H1 (cell line): ENCODE results near the gene ATP2A3. TPM values are rescaled to one million over a fixed set of nuclear protein-coding genes. Genes with fewer than 3 reads are reported as not detected.

Source experiments
- CTCF ChIA-PET: fragments of 300-600 bp; sonication (Branson Sonifier 250); formaldehyde crosslinking; loops from one replicate; lab custom pipeline; 2021; ENCODE audit not compliant: partially characterized antibody; lab: Charles Lee
- POLR2A ChIA-PET: fragments of 300-600 bp; sonication (Branson Sonifier 250); formaldehyde crosslinking; loops from one replicate; lab custom pipeline; 2021; ENCODE audit warnings: inconsistent platforms; ENCODE audit not compliant: partially characterized antibody; lab: Charles Lee
- DNase-seq, 2 experiments: peaks; one replicate each; pipeline versions ENCODE4 v3.0.0 to v3.0.0-alpha.2; 2010 to 2022; ENCODE audit warnings: low spot score in 2 of 2, low read depth in 1 of 2, mixed read lengths in 1 of 2
- FAIRE-seq: peaks from 2 replicates; lab custom pipeline; 2011; peaks lifted over from hg19 to GRCh38; lab: Jason Lieb, UNC
- H2AFZ ChIP-seq: 2 replicates; pipeline ENCODE4 v1.8.1; 2012; ENCODE audit warnings: low read length, inconsistent platforms
- H2AK5ac ChIP-seq: 2 replicates; pipeline ENCODE4 v1.6.1; 2013; ENCODE audit warnings: low read depth, low read length
- H2BK120ac ChIP-seq: replicated peaks from 2 replicates; pipeline ENCODE3; 2013; ENCODE audit warnings: low read depth, low read length, inconsistent platforms
- H2BK12ac ChIP-seq: 2 replicates; pipeline ENCODE4 v1.6.1; 2013; ENCODE audit warnings: low read depth, low read length
- H2BK15ac ChIP-seq: 2 replicates; pipeline ENCODE4 v1.6.1; 2013; ENCODE audit warnings: low read length
- H2BK20ac ChIP-seq: 2 replicates; pipeline ENCODE4 v1.6.1; 2013; ENCODE audit warnings: low read length
- H2BK5ac ChIP-seq: 2 replicates; pipeline ENCODE4 v1.6.1; 2013; ENCODE audit warnings: low read depth, low read length
- H3K14ac ChIP-seq: 2 replicates; pipeline ENCODE4 v1.6.1; 2013; ENCODE audit warnings: inconsistent platforms; ENCODE audit not compliant: insufficient read length
- H3K18ac ChIP-seq: 2 replicates; pipeline ENCODE4 v1.6.1; 2013; ENCODE audit warnings: low read length; ENCODE audit errors: extremely low read depth
- H3K23ac ChIP-seq: 2 replicates; pipeline ENCODE4 v1.6.1; 2013; ENCODE audit warnings: inconsistent platforms; ENCODE audit not compliant: insufficient read length
- H3K23me2 ChIP-seq: 2 replicates; pipeline ENCODE4 v1.6.1; 2013; ENCODE audit warnings: low read depth, low read length
- H3K27ac ChIP-seq: 2 replicates; pipeline ENCODE4 v1.6.1; 2011; ENCODE audit warnings: low read depth, low read length, inconsistent platforms
- H3K27me3 ChIP-seq, 4 experiments: replicated peaks in 1 of 4; 1 replicate in 1 of 4; 2 replicates in 3 of 4; pipeline versions ENCODE4 v1.6.1 to v1.8.1; 2011 to 2013; ENCODE audit warnings: low read length in 3 of 4, mild to moderate bottlenecking in 3 of 4, inconsistent platforms in 2 of 4, mixed read lengths in 2 of 4, moderate library complexity in 1 of 4; ENCODE audit not compliant: control insufficient read depth in 3 of 4, insufficient read depth in 3 of 4; ENCODE audit errors: extremely low read depth in 1 of 4
- H3K36me3 ChIP-seq, 4 experiments: 2 replicates each; pipeline versions ENCODE4 v1.6.1 to v1.8.1; 2011 to 2013; ENCODE audit warnings: mild to moderate bottlenecking in 4 of 4, low read length in 3 of 4, moderate library complexity in 2 of 4, control low read depth in 1 of 4, inconsistent platforms in 1 of 4; ENCODE audit not compliant: insufficient read depth in 4 of 4, control insufficient read depth in 2 of 4
- H3K4ac ChIP-seq: replicated peaks from 2 replicates; pipeline ENCODE3; 2013; ENCODE audit warnings: low read length, low read depth, mixed read lengths, inconsistent platforms; ENCODE audit not compliant: insufficient read length
- H3K4me1 ChIP-seq, 4 experiments: replicated peaks in 1 of 4; 1 replicate in 1 of 4; 2 replicates in 3 of 4; pipeline versions ENCODE4 v1.6.1 to v1.8.1; 2011 to 2013; ENCODE audit warnings: low read length in 3 of 4, inconsistent platforms in 2 of 4, mixed read lengths in 1 of 4; ENCODE audit not compliant: insufficient read depth in 4 of 4, control insufficient read depth in 3 of 4
- H3K4me2 ChIP-seq, 2 experiments: 2 replicates each; pipeline versions ENCODE4 v1.6.1 to v1.8.1; 2011 to 2013; ENCODE audit warnings: low read depth in 2 of 2, low read length in 2 of 2, control low read depth in 1 of 2, inconsistent platforms in 1 of 2, mild to moderate bottlenecking in 1 of 2; ENCODE audit not compliant: insufficient read depth in 1 of 2
- H3K4me3 ChIP-seq, 4 experiments: fragments of 200-600, 300-600 bp in 1 of 4; sonication (generic), shearing (Covaris generic), sonication (Bioruptor Twin) in 1 of 4; 2 replicates each; pipeline versions ENCODE4 v1.5.1 to v1.8.1; 2011 to 2016; ENCODE audit warnings: low read length in 4 of 4, low read depth in 3 of 4, control low read depth in 2 of 4, inconsistent platforms in 2 of 4, mild to moderate bottlenecking in 2 of 4, mixed read lengths in 1 of 4, moderate library complexity in 1 of 4; ENCODE audit not compliant: insufficient read depth in 2 of 4; ENCODE audit errors: extremely low read depth in 1 of 4
- H3K56ac ChIP-seq: replicated peaks from 2 replicates; pipeline ENCODE3; 2013; ENCODE audit warnings: low read depth, mild to moderate bottlenecking, mixed read lengths, low read length, inconsistent platforms; ENCODE audit not compliant: insufficient read length
- H3K79me1 ChIP-seq: 2 replicates; pipeline ENCODE4 v1.6.1; 2013; ENCODE audit warnings: low read depth, low read length, control low read depth
- H3K79me2 ChIP-seq, 2 experiments: 2 replicates each; pipeline versions ENCODE4 v1.6.1 to v1.8.1; 2012 to 2013; ENCODE audit warnings: low read length in 2 of 2, mild to moderate bottlenecking in 2 of 2, inconsistent platforms in 1 of 2; ENCODE audit not compliant: insufficient read depth in 2 of 2, control insufficient read depth in 1 of 2
- H3K9ac ChIP-seq, 4 experiments: replicated peaks in 1 of 4; 1 replicate in 1 of 4; 2 replicates in 3 of 4; pipeline versions ENCODE4 v1.6.1 to v1.8.1; 2011 to 2013; ENCODE audit warnings: low read depth in 3 of 4, low read length in 3 of 4, control low read depth in 2 of 4, mild to moderate bottlenecking in 2 of 4, moderate library complexity in 2 of 4, inconsistent platforms in 1 of 4; ENCODE audit errors: extremely low read depth in 1 of 4
- H3K9me3 ChIP-seq, 2 experiments: 2 replicates each; pipeline versions ENCODE4 v1.6.1 to v1.8.1; 2012 to 2013; ENCODE audit warnings: mild to moderate bottlenecking in 2 of 2, moderate library complexity in 2 of 2, control low read depth in 1 of 2, inconsistent platforms in 1 of 2, low read depth in 1 of 2, low read length in 1 of 2, mixed read lengths in 1 of 2; ENCODE audit not compliant: insufficient read depth in 2 of 2
- H4K20me1 ChIP-seq, 2 experiments: replicated peaks in 1 of 2; 2 replicates each; pipeline versions ENCODE3 to v1.8.1; 2011 to 2013; ENCODE audit warnings: inconsistent platforms in 2 of 2, low read length in 2 of 2, mild to moderate bottlenecking in 1 of 2; ENCODE audit not compliant: insufficient read depth in 2 of 2, control insufficient read depth in 1 of 2
- H4K5ac ChIP-seq: 2 replicates; pipeline ENCODE4 v1.6.1; 2013; ENCODE audit warnings: low read length, low read depth, mixed read lengths, inconsistent platforms; ENCODE audit not compliant: insufficient read length
- H4K8ac ChIP-seq: 2 replicates; pipeline ENCODE4 v1.8.0; 2013; ENCODE audit warnings: mild to moderate bottlenecking, moderate library complexity, low read length, inconsistent platforms; ENCODE audit not compliant: insufficient read depth; ENCODE audit errors: extremely low read depth
- H4K91ac ChIP-seq: replicated peaks from 2 replicates; pipeline ENCODE3; 2013; ENCODE audit warnings: low read length, mixed read lengths, inconsistent platforms; ENCODE audit not compliant: insufficient read length
- GABPA ChIP-seq: IDR thresholded peaks from 2 replicates; pipeline ENCODE4 v1.6.1; 2011; ENCODE audit warnings: mild to moderate bottlenecking, low read length, moderate library complexity, borderline replicate concordance; ENCODE audit not compliant: insufficient read depth
- KDM1A ChIP-seq: fragments of 200-600, 300-600 bp; sonication (generic); IDR thresholded peaks from 2 replicates; pipeline ENCODE4 v1.7.1; 2016; ENCODE audit warnings: mild to moderate bottlenecking, low read length, borderline replicate concordance
- KDM5A ChIP-seq: fragments of 200-600 bp; IDR thresholded peaks from 2 replicates; pipeline ENCODE4 v1.7.1; 2012; ENCODE audit warnings: mild to moderate bottlenecking, low read length, inconsistent platforms, mixed read lengths
- POU5F1 ChIP-seq: IDR thresholded peaks from 2 replicates; pipeline ENCODE4 v1.6.1; 2011; ENCODE audit warnings: low read depth, mild to moderate bottlenecking, low read length, moderate library complexity
- RXRA ChIP-seq: IDR thresholded peaks from 2 replicates; pipeline ENCODE4 v1.6.1; 2011; ENCODE audit warnings: low read depth, mild to moderate bottlenecking, low read length, moderate library complexity; ENCODE audit not compliant: insufficient read depth
- WGBS, 2 experiments: shearing (Covaris generic) in 1 of 2; methylation state at CpG; one replicate each; pipeline versions ENCODE4 v1.1.6 to v1.1.7; 2013 to 2015; ENCODE audit warnings: low lambda C conversion rate in 2 of 2, mixed read lengths in 2 of 2, inconsistent platforms in 1 of 2, low coverage in 1 of 2, missing lambda C conversion rate in 1 of 2; ENCODE audit not compliant: insufficient replicate concordance in 2 of 2, insufficient coverage in 1 of 2, insufficient read length in 1 of 2; ENCODE audit errors: extremely low coverage in 1 of 2, missing lambda C conversion rate in 1 of 2; 5-methylcytosine and 5-hydroxymethylcytosine counted together
- polyA plus RNA-seq, 7 experiments: library from polyadenylated mRNA; depleted of rRNA in 3 of 7; stranded (reverse) in 5 of 7; unstranded in 2 of 7; fragments of >200 nt in 5 of 7; fragments of 200-250 nt in 2 of 7; gene quantifications; 1 replicate in 5 of 7; 2 replicates in 1 of 7; 4 replicates in 1 of 7; pipeline versions ENCODE4 v1.2.1 to v1.2.3, GENCODE V29; 2011 to 2013; ENCODE audit warnings: missing spikeins in 2 of 7, mixed read lengths in 2 of 7
- total RNA-seq: library from RNA; stranded (reverse); fragmentation: NEBNext Ultra II Directional; extraction: Animal tissue kit (Norgen Biotek cat#: 25700); gene quantifications from 2 replicates; pipeline ENCODE4 v1.2.1, GENCODE V29; 2021
- TF ChIP-seq, protein P1 (sequence below): IDR thresholded peaks from 2 replicates; pipeline ENCODE4 v1.6.1; 2011; ENCODE audit warnings: low read depth, mild to moderate bottlenecking, low read length; ENCODE audit not compliant: insufficient read depth
- TF ChIP-seq, protein P2 (sequence below): IDR thresholded peaks from 2 replicates; pipeline ENCODE4 v1.6.1; 2012; ENCODE audit warnings: inconsistent platforms

ATP2A3 gene
- total and polyA plus RNA-seq, 2 of the 8 experiments (the other 6 are each of a cell fraction or from before 2014, with no cell fraction given), result 18.4 to 32.5 TPM

DNA sequence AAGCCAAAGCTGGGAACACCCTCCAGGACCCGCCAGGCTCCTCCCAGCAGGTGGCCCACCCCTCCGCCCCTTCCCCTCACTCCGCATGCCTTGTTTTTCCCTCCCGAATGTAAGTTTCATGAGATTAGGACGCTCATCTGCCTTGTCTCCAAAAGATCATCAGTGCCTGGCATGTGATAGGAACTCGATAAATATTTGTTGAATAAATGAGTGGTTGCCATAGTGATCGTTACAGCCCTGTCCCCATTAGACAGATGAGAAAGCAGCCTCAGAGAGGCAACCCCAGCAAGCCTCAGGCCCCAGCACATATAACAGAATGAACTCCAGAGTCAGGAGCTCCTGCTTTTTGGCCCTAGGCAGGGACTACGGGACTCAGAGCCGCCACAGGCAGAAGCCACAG is 76.4 kb downstream of the ATP2A3 start:
- H2AK5ac ChIP-seq, result peak overlapping the region; percentile 39; the same call in 1 of the 2 replicates
- TF ChIP-seq POU5F1, result no peak
- TF ChIP-seq, protein P1, sequence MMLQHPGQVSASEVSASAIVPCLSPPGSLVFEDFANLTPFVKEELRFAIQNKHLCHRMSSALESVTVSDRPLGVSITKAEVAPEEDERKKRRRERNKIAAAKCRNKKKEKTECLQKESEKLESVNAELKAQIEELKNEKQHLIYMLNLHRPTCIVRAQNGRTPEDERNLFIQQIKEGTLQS, result no peak
- TF ChIP-seq RXRA, result no peak
- TF ChIP-seq GABPA, result no peak
- TF ChIP-seq KDM5A, result no peak
- no peak for TF ChIP-seq KDM1A
- TF ChIP-seq, protein P2, sequence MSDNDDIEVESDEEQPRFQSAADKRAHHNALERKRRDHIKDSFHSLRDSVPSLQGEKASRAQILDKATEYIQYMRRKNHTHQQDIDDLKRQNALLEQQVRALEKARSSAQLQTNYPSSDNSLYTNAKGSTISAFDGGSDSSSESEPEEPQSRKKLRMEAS, result no peak
- no peak overlapping the region for H3K27ac ChIP-seq
- 0 out of 2 replicates have a peak overlapping the region, but pooled peaks have one; percentile 83 for H2BK5ac ChIP-seq
- H3K4ac ChIP-seq, result no peak overlapping the region
- peaks cover 3 to 8% of the 10 kb centered on the region in 2 experiments for H4K20me1 ChIP-seq
- no peak overlapping the region for H3K14ac ChIP-seq
- H4K91ac ChIP-seq, result no peak overlapping the region
- no peaks in the 10 kb centered on the region; a peak in 1 of 7 replicates for H3K27me3 ChIP-seq
- no peak overlapping the region for H2BK15ac ChIP-seq
- no peak overlapping the region for H3K56ac ChIP-seq
- H3K23me2 ChIP-seq, result peaks cover 9% of the 10 kb centered on the region; the same call in 1 of the 2 replicates
- H2BK20ac ChIP-seq, result no peak overlapping the region
- no peak overlapping the region for H2AFZ ChIP-seq
- H3K79me1 ChIP-seq, result peaks cover 4% of the 10 kb centered on the region; the same call in 1 of the 2 replicates
- no peak overlapping the region for H3K4me2 ChIP-seq
- H3K23ac ChIP-seq, result no peak overlapping the region
- peak overlapping the region; percentile 87; the same call in 1 of the 2 replicates for H2BK12ac ChIP-seq
- H3K36me3 ChIP-seq, result peaks cover 3 to 9% (median 4%) of the 10 kb centered on the region in 4 experiments; a peak in 5 of 8 replicates
- H4K8ac ChIP-seq, result no peak overlapping the region
- FAIRE-seq, result no peak
- H3K9me3 ChIP-seq, result no peaks in the 10 kb centered on the region
- POLR2A ChIA-PET, result no interaction called here
- no peak overlapping the region for H3K18ac ChIP-seq
- CTCF ChIA-PET, result interaction anchor here (0.8 to 3.6 kb wide), 2 partner anchors 10 to 19 kb away, joined by 3 to 16 read pairs; no protein-coding TSS in a partner anchor
- no peak overlapping the region for H3K4me3 ChIP-seq
- H4K5ac ChIP-seq, result no peak overlapping the region
- H3K9ac ChIP-seq, result no peak overlapping the region
- 90% methylated on average over 9 of the region's 9 CpGs; no CpG with 5 or more reads in 1 of the 2 experiments for WGBS, 2 experiments
- no peak overlapping the region for H2BK120ac ChIP-seq
- H3K79me2 ChIP-seq, result no peaks in the 10 kb centered on the region; a peak in 1 of 4 replicates
- no peak for DNase-seq
- peaks cover 4 to 26% (median 17%) of the 10 kb centered on the region in 4 experiments for H3K4me1 ChIP-seq
